Sigmoid colon (tissue), 7 donors: ENCODE data around the gene SPIN1. TPM values are rescaled to one million over a fixed set of nuclear protein-coding genes. Genes with fewer than 3 reads are reported as not detected.

Experiments used
- DNase-seq: peaks from one replicate; pipeline ENCODE4 v3.0.0-alpha.2; 2019
- H3K27ac ChIP-seq, 4 donors: fragments of 200-600 bp; sonication (generic); one replicate each; pipeline ENCODE4 v1.5.1; 2016 to 2019; ENCODE audit warnings: mild to moderate bottlenecking in 1 of 4
- H3K27me3 ChIP-seq, 3 donors: fragments of 200-600 bp; sonication (generic); one replicate each; pipeline ENCODE4 v1.5.1; 2019; ENCODE audit warnings: mild to moderate bottlenecking in 1 of 3
- H3K36me3 ChIP-seq, 4 donors: fragments of 200-600 bp; sonication (generic); one replicate each; pipeline ENCODE4 v1.5.1; 2016 to 2019
- H3K4me1 ChIP-seq, 4 donors: fragments of 200-600 bp; sonication (generic); one replicate each; pipeline ENCODE4 v1.5.1; 2017 to 2019
- H3K4me3 ChIP-seq, 4 donors: fragments of 200-600 bp; sonication (generic); one replicate each; pipeline ENCODE4 v1.5.1; 2017 to 2019; ENCODE audit warnings: mild to moderate bottlenecking in 2 of 4, moderate library complexity in 1 of 4
- H3K9me3 ChIP-seq, 4 donors: fragments of 200-600 bp in 3 of 4; sonication (generic) in 3 of 4; one replicate each; pipeline versions ENCODE4 v1.5.1 to v1.6.1; 2013 to 2019
- CTCF ChIP-seq, 4 experiments: fragments of 450-650 bp in 3 of 4; fragments of 200-600 bp in 1 of 4; IDR thresholded peaks; one replicate each; pipeline ENCODE4 v1.5.1; 2016 to 2019; ENCODE audit warnings: antibody characterized with exemption in 4 of 4, mild to moderate bottlenecking in 3 of 4, moderate library complexity in 2 of 4
- EP300 ChIP-seq, 4 donors: sonication (generic); formaldehyde crosslinking; IDR thresholded peaks; one replicate each; pipeline ENCODE4 v1.6.1; 2017; ENCODE audit warnings: antibody characterized with exemption in 4 of 4
- POLR2A ChIP-seq, 2 donors: fragments of 450-650 bp; IDR thresholded peaks; one replicate each; pipeline ENCODE4 v1.6.1; 2016; ENCODE audit warnings: antibody characterized with exemption in 2 of 2, mild to moderate bottlenecking in 2 of 2, moderate library complexity in 2 of 2
- POLR2AphosphoS5 ChIP-seq, 4 donors: sonication (generic); formaldehyde crosslinking; IDR thresholded peaks; one replicate each; pipeline ENCODE4 v1.6.1; 2017; ENCODE audit warnings: antibody characterized with exemption in 4 of 4
- WGBS, 2 donors: extraction: QIAGEN DNeasy Blood & Tissue Kit; methylation state at CpG; one replicate each; pipeline ENCODE4 v1.1.7; 2013; 5-methylcytosine and 5-hydroxymethylcytosine counted together
- intact Hi-C: fragments of 100-400 bp; cut with DNase I; formaldehyde crosslinking; loops from one replicate; pipeline ENCODE4 v1.15.1; 2023
- polyA plus RNA-seq, 3 donors: library from polyadenylated mRNA; stranded (reverse); fragments of 200-250 nt; gene quantifications; one replicate each; pipeline ENCODE4 v1.2.3, GENCODE V29; 2013
- total RNA-seq, 4 donors: library from RNA; depleted of rRNA; stranded (reverse); fragments of >200 nt; gene quantifications; one replicate each; pipeline ENCODE4 v1.1.0, GENCODE V29; 2016
- donor health status: healthy with polysubstance abuse.
- donor health status: Bipolar disorder and iron deficiency.
- donor health status: healthy.

SPIN1 gene
- total and polyA plus RNA-seq, 7 donors: 23.3 to 102 (median 79.2) TPM

GRCh38 chr9:88391236-88391635, 3.0 kb downstream of the SPIN1 start:
- DNase-seq: no peak
- Histone ChIP-seq H3K27ac (peak overlapping the region in 2 of 4 donors; percentile 30 to 50), H3K27me3 (no peaks in the 10 kb centered on the region), H3K36me3 (no peaks in the 10 kb centered on the region), H3K4me3 (no peak overlapping the region), H3K4me1 (peaks cover 0 to 48% (median 32%) of the 10 kb centered on the region in 4 donors), H3K9me3 (no peaks in the 10 kb centered on the region)
- 64 to 76% methylated on average over 2 of the region's 2 CpGs for WGBS, 2 donors
- TF ChIP-seq POLR2A (IDR thresholded peaks at IDR 0.05): no peak
- no peak for TF ChIP-seq POLR2AphosphoS5 (IDR thresholded peaks at IDR 0.05)
- TF ChIP-seq EP300 (IDR thresholded peaks at IDR 0.05): no peak
- no peak for TF ChIP-seq CTCF (IDR thresholded peaks at IDR 0.05)
- intact Hi-C loops: loop anchor here (5.0 kb wide), 1 partner anchor 146 kb away; the partner anchor contains the start of gene NXNL2

DNA sequence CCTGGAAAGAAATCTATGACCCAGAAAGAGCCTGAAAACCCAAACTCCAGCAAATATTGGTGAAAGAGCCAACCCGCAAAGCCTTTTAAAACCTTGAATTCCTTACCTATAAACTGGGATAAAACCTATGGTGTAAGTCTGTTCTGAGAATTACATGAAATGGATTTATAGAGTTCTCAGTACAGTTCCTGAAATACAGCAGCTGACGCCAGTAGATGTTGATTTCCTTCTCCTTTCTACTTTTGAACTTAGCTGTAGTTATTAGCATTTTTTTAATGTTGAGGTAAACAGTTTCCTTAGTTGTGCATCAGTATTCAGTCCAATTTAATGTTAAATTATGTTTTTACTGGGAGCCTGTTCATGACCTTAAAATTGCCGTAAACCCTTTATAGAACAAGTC, 3.7 kb downstream of the SPIN1 start:
- H3K27ac ChIP-seq: peak overlapping the region in 2 of 4 donors; percentile 30 to 50
- peaks cover 0 to 54% (median 37%) of the 10 kb centered on the region in 4 donors for H3K4me1 ChIP-seq
- no peak for DNase-seq
- WGBS, 2 donors: 69 to 80% methylated on average over 3 of the region's 3 CpGs
- H3K4me3 ChIP-seq: no peak overlapping the region
- H3K9me3 ChIP-seq: no peaks in the 10 kb centered on the region
- no peaks in the 10 kb centered on the region for H3K27me3 ChIP-seq
- no peaks in the 10 kb centered on the region for H3K36me3 ChIP-seq
- TF ChIP-seq EP300 (IDR thresholded peaks at IDR 0.05) (no peak), POLR2A (IDR thresholded peaks at IDR 0.05) (no peak), POLR2AphosphoS5 (IDR thresholded peaks at IDR 0.05) (no peak), CTCF (IDR thresholded peaks at IDR 0.05) (no peak)
- intact Hi-C loops: loop anchor here (5.0 kb wide), 1 partner anchor 145 kb away; the partner anchor contains the start of gene NXNL2

DNA sequence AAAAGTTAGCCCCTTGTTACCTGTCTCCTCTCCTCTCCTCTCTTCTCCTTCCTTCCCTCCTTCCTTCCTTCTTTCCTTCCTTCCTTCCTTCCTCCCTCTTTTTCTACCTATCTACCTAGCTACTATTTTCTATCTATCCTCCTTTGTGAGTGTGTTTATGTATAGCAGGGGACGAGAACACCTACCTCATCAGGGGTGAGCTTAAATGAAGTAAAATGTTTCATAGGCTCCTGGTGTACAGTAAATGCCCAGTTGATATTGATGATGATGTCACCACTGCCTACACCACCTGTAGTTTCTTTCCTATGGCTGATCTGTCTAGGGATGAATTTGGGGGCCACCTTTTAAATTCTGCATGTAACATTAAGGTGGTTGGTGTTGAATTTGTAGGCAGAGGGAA, 4.3 kb downstream of the SPIN1 start:
- peak overlapping the region in 2 of 4 donors; percentile 30 to 50 for H3K27ac ChIP-seq

DNA sequence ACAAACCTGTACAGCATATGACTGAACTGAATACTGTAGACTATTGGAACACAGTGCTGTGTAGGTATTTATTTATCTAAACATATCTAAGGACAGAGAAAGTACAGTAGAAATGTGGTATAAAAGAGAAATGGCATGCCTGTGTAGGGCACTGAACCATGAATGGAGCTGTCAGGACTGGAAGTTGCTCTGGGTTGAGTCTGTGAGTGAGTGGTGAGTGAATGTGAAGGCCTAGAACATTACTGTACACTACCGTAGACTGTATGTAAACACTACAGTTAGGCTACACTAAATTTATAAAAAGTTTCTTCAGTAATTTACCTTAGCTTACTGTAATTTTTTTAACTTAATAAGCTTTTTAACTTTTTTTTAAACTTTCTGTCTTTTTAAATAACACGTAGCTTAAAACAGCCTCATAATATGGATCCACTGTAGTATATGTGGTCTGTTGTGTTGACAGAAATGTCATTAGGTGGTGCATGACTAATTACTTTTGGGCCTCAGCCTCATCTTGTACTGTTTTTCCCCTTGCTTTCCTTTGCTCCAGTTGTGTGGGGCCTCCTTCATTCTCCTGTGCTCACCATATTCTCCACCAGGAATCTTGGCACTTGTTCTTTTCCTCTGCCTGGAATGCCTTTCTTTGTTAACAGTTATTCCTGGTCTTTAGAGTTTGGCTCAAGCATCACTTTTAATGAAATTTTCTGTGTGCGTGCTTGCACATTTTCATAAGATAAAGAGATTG, 8.8 kb downstream of the SPIN1 start:
- no peaks in the 10 kb centered on the region for H3K9me3 ChIP-seq
- H3K27ac ChIP-seq: peak overlapping the region in 2 of 4 donors; percentile 5 to 27
- H3K4me1 ChIP-seq: peaks cover 0 to 69% (median 45%) of the 10 kb centered on the region in 4 donors
- H3K36me3 ChIP-seq: no peaks in the 10 kb centered on the region
- no peak overlapping the region for H3K4me3 ChIP-seq
- no peaks in the 10 kb centered on the region for H3K27me3 ChIP-seq
- 85 to 89% methylated on average over 3 of the region's 3 CpGs for WGBS, 2 donors
- no peak for DNase-seq
- no peak for TF ChIP-seq CTCF (IDR thresholded peaks at IDR 0.05)
- TF ChIP-seq POLR2A (IDR thresholded peaks at IDR 0.05): no peak
- no peak for TF ChIP-seq EP300 (IDR thresholded peaks at IDR 0.05)
- intact Hi-C loops: no loop called here

More for the DNA sequence above, 4.3 kb downstream of the SPIN1 start:
- DNase-seq: no peak
- Histone ChIP-seq H3K4me1 (peaks cover 0 to 55% (median 40%) of the 10 kb centered on the region in 4 donors), H3K27me3 (no peaks in the 10 kb centered on the region), H3K4me3 (no peak overlapping the region), H3K9me3 (no peaks in the 10 kb centered on the region), H3K36me3 (no peaks in the 10 kb centered on the region)
- 75 to 77% methylated on average over 1 of the region's 1 CpG for WGBS, 2 donors
- TF ChIP-seq EP300 (IDR thresholded peaks at IDR 0.05) (no peak), POLR2A (IDR thresholded peaks at IDR 0.05) (no peak), POLR2AphosphoS5 (IDR thresholded peaks at IDR 0.05) (no peak), CTCF (IDR thresholded peaks at IDR 0.05) (no peak)
- intact Hi-C loops: loop anchor here (5.0 kb wide), 1 partner anchor 145 kb away; the partner anchor contains the start of gene NXNL2
